HepG2 (cell line): ENCODE data around the gene PKD1L1.

Experiments
- ATF1 ChIP-seq: IDR thresholded peaks from 2 replicates; pipeline ENCODE4 v1.6.1; 2016; ENCODE audit warnings: mild to moderate bottlenecking, control low read depth
- DPF2 ChIP-seq: sonication (generic); formaldehyde crosslinking; IDR thresholded peaks from 2 replicates; pipeline ENCODE4 v1.4.0; 2020; ENCODE audit warnings: mild to moderate bottlenecking, low read depth, missing genetic modification reagents, borderline replicate concordance
- EZH2 ChIP-seq: conservative IDR thresholded peaks from 2 replicates; pipeline ENCODE4 v1.6.1; 2012; ENCODE audit warnings: mild to moderate bottlenecking, low read depth, low read length, moderate library complexity
- RELA ChIP-seq: sonication (generic); formaldehyde crosslinking; IDR thresholded peaks from 2 replicates; pipeline ENCODE4 v1.4.0; 2020; ENCODE audit warnings: missing genetic modification reagents
- SIN3A ChIP-seq: IDR thresholded peaks from 2 replicates; pipeline ENCODE4 v1.6.1; 2011; ENCODE audit warnings: low read depth, mild to moderate bottlenecking, control low read depth, low read length, borderline replicate concordance
- TGIF2 ChIP-seq: IDR thresholded peaks from 2 replicates; pipeline ENCODE4 v1.6.1; 2016; ENCODE audit warnings: control low read depth, missing compliant biosample characterization
- U2AF2 ChIP-seq: fragments of 200-400 bp; formaldehyde crosslinking; IDR thresholded peaks from 2 replicates; pipeline ENCODE4 v1.6.1; 2017; ENCODE audit warnings: low read depth, mild to moderate bottlenecking, low read length
- ZNF326 ChIP-seq: sonication (generic); formaldehyde crosslinking; IDR thresholded peaks from 2 replicates; pipeline ENCODE4 v1.4.0; 2020; ENCODE audit warnings: missing genetic modification reagents, borderline replicate concordance
- ZNF605 ChIP-seq: sonication (generic); formaldehyde crosslinking; IDR thresholded peaks from 2 replicates; pipeline ENCODE4 v1.8.0; 2022; ENCODE audit warnings: mild to moderate bottlenecking, missing genetic modification reagents
- TF ChIP-seq, protein P1 (sequence below): sonication (generic); formaldehyde crosslinking; IDR thresholded peaks from 2 replicates; pipeline ENCODE4 v1.5.0; 2020; ENCODE audit warnings: mild to moderate bottlenecking, missing genetic modification reagents, moderate library complexity
- TF ChIP-seq, protein P2 (sequence below): sonication (generic); formaldehyde crosslinking; IDR thresholded peaks from 2 replicates; pipeline ENCODE4 v1.4.0; 2020; ENCODE audit warnings: mild to moderate bottlenecking, missing genetic modification reagents, borderline replicate concordance
- TF ChIP-seq, protein P3 (sequence below): IDR thresholded peaks from 2 replicates; pipeline ENCODE4 v1.6.1; 2016; ENCODE audit warnings: missing compliant biosample characterization, missing genetic modification reagents, borderline replicate concordance
- TF ChIP-seq, protein P4 (sequence below): sonication (generic); formaldehyde crosslinking; IDR thresholded peaks from 2 replicates; pipeline ENCODE4 v1.4.0; 2020; ENCODE audit warnings: missing genetic modification reagents, borderline replicate concordance
- TF ChIP-seq, protein P5 (sequence below): sonication (generic); formaldehyde crosslinking; IDR thresholded peaks from 2 replicates; pipeline ENCODE4 v1.4.0; 2020; ENCODE audit warnings: low read depth, mild to moderate bottlenecking, missing genetic modification reagents

DNA sequence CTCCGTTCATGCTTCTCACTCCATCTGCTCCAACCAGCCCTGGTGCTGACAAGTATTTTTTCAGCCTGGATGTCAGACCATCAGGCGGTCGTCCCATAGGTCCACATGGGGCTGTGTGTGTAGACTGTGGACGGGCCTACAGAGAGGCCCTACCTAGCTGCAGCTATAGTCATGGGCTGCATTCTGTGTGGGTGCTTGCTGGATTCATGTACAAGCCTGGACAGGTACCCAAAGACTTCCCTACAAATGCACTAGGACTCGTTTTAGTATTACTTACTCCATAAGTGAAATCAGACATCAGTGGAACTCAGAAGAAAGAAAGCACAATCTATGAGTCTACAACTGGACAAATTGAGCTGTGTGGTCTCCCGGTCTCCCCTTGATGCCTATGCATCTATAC, 146.8 kb downstream of the PKD1L1 start:
- no peak for TF ChIP-seq DPF2 (CRISPR knock-in tag)
- no peak for TF ChIP-seq TGIF2
- TF ChIP-seq EZH2, result no peak
- no peak for TF ChIP-seq RELA
- TF ChIP-seq, protein P1, sequence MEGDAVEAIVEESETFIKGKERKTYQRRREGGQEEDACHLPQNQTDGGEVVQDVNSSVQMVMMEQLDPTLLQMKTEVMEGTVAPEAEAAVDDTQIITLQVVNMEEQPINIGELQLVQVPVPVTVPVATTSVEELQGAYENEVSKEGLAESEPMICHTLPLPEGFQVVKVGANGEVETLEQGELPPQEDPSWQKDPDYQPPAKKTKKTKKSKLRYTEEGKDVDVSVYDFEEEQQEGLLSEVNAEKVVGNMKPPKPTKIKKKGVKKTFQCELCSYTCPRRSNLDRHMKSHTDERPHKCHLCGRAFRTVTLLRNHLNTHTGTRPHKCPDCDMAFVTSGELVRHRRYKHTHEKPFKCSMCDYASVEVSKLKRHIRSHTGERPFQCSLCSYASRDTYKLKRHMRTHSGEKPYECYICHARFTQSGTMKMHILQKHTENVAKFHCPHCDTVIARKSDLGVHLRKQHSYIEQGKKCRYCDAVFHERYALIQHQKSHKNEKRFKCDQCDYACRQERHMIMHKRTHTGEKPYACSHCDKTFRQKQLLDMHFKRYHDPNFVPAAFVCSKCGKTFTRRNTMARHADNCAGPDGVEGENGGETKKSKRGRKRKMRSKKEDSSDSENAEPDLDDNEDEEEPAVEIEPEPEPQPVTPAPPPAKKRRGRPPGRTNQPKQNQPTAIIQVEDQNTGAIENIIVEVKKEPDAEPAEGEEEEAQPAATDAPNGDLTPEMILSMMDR (CRISPR knock-in tag), result no peak
- TF ChIP-seq, protein P2, sequence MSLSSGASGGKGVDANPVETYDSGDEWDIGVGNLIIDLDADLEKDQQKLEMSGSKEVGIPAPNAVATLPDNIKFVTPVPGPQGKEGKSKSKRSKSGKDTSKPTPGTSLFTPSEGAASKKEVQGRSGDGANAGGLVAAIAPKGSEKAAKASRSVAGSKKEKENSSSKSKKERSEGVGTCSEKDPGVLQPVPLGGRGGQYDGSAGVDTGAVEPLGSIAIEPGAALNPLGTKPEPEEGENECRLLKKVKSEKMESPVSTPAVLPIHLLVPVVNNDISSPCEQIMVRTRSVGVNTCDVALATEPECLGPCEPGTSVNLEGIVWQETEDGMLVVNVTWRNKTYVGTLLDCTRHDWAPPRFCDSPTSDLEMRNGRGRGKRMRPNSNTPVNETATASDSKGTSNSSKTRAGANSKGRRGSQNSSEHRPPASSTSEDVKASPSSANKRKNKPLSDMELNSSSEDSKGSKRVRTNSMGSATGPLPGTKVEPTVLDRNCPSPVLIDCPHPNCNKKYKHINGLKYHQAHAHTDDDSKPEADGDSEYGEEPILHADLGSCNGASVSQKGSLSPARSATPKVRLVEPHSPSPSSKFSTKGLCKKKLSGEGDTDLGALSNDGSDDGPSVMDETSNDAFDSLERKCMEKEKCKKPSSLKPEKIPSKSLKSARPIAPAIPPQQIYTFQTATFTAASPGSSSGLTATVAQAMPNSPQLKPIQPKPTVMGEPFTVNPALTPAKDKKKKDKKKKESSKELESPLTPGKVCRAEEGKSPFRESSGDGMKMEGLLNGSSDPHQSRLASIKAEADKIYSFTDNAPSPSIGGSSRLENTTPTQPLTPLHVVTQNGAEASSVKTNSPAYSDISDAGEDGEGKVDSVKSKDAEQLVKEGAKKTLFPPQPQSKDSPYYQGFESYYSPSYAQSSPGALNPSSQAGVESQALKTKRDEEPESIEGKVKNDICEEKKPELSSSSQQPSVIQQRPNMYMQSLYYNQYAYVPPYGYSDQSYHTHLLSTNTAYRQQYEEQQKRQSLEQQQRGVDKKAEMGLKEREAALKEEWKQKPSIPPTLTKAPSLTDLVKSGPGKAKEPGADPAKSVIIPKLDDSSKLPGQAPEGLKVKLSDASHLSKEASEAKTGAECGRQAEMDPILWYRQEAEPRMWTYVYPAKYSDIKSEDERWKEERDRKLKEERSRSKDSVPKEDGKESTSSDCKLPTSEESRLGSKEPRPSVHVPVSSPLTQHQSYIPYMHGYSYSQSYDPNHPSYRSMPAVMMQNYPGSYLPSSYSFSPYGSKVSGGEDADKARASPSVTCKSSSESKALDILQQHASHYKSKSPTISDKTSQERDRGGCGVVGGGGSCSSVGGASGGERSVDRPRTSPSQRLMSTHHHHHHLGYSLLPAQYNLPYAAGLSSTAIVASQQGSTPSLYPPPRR (CRISPR knock-in tag), result no peak
- TF ChIP-seq ATF1 (CRISPR knock-in tag), result no peak
- TF ChIP-seq SIN3A, result no peak
- no peak for TF ChIP-seq ZNF605
- TF ChIP-seq, protein P3, sequence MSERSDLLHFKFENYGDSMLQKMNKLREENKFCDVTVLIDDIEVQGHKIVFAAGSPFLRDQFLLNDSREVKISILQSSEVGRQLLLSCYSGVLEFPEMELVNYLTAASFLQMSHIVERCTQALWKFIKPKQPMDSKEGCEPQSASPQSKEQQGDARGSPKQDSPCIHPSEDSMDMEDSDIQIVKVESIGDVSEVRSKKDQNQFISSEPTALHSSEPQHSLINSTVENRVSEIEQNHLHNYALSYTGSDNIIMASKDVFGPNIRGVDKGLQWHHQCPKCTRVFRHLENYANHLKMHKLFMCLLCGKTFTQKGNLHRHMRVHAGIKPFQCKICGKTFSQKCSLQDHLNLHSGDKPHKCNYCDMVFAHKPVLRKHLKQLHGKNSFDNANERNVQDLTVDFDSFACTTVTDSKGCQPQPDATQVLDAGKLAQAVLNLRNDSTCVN, result no peak
- no peak for TF ChIP-seq ZNF326
- no peak for TF ChIP-seq U2AF2
- TF ChIP-seq, protein P4, sequence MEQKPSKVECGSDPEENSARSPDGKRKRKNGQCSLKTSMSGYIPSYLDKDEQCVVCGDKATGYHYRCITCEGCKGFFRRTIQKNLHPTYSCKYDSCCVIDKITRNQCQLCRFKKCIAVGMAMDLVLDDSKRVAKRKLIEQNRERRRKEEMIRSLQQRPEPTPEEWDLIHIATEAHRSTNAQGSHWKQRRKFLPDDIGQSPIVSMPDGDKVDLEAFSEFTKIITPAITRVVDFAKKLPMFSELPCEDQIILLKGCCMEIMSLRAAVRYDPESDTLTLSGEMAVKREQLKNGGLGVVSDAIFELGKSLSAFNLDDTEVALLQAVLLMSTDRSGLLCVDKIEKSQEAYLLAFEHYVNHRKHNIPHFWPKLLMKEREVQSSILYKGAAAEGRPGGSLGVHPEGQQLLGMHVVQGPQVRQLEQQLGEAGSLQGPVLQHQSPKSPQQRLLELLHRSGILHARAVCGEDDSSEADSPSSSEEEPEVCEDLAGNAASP (CRISPR knock-in tag), result no peak
- TF ChIP-seq, protein P5, sequence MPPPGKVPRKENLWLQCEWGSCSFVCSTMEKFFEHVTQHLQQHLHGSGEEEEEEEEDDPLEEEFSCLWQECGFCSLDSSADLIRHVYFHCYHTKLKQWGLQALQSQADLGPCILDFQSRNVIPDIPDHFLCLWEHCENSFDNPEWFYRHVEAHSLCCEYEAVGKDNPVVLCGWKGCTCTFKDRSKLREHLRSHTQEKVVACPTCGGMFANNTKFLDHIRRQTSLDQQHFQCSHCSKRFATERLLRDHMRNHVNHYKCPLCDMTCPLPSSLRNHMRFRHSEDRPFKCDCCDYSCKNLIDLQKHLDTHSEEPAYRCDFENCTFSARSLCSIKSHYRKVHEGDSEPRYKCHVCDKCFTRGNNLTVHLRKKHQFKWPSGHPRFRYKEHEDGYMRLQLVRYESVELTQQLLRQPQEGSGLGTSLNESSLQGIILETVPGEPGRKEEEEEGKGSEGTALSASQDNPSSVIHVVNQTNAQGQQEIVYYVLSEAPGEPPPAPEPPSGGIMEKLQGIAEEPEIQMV (CRISPR knock-in tag), result no peak
